GM23248 (cell line): ENCODE measurements around the gene SFMBT2.

ENCODE experiments used
- EZH2 ChIP-seq: fragments of 200-600 bp; sonication (generic); IDR thresholded peaks from 2 replicates; pipeline ENCODE4 v1.6.1; 2018; ENCODE audit warnings: antibody characterized with exemption, mild to moderate bottlenecking; ENCODE audit not compliant: insufficient read depth, poor library complexity, severe bottlenecking
- EZH2phosphoT487 ChIP-seq: fragments of 200-600 bp; sonication (generic); IDR thresholded peaks from 2 replicates; pipeline ENCODE4 v1.6.1; 2018; ENCODE audit warnings: antibody characterized with exemption, moderate library complexity, mild to moderate bottlenecking, low read depth; ENCODE audit not compliant: insufficient read depth

GRCh38 chr10:7151538-7151937 lies 259.3 kb downstream of the SFMBT2 start:
- no peak for TF ChIP-seq EZH2
- TF ChIP-seq EZH2phosphoT487 = no peak
